Astrocyte of the hippocampus (primary cell): ENCODE data around the gene MAP3K5.

ENCODE experiments used
- DNase-seq: peaks from one replicate; pipeline ENCODE4 v3.0.0; 2011; ENCODE audit warnings: low read depth, low spot score

Gene MAP3K5

DNA sequence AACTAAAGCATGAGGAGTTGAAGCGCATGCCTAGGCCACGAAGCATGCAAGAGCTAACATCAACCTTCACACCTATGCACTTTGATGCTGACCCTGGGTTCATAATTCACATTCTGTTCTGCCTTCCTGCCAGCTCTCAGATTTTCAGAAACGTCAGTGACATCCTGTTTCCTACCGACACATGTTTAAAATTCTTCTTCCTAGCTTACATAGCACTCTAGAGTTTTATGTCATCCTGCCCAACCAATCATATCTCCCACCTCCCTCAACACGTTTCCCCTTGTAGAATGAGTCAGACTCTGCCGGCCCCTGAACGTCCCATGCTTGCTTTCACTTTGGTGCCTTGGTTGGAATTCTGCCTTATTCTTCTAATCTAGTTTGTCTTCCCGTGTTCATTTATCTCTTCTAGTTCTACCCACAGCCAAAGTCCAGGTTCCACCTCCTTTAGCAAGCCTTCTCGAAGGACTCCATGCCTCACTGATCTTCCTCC, 144.9 kb downstream of the MAP3K5 start:
- peak; percentile 86 for DNase-seq

DNA sequence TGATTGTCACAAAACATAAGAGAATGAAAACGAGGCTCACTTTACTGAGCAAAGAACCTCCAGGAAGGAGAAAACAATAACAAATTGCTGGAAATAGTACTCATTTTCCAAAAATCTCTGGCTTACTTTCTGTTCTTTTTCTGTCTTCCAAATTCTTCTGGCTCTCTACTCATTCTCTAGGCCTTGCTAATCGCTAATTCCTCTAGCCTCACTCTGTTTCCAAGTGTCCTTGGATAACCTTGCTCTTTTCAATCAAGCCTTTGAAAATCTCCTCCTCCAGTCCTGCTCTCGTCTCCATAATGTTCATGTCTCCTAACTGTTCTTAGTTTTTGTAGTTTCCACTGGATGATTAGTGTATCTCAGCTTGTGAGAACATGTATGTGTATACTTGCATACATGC, 145.9 kb downstream of the MAP3K5 start:
- DNase-seq: peak; percentile 46

DNA sequence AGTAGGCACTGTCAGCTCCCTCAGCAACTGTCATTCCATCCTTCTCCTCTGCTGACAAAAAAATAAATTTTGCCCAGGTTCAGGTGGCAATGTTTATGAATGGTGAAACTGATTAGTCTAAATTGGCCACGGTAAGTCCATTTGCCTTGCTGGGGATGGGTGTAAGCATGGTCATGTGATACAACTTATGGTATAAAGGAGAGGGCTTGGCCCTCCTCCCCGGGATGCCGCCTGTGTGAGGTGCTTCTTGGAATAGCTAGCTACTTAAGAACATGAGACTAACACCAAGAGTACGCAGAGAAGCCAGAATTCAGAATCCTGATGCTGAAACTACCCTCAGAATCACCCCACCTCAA, 147.7 kb downstream of the MAP3K5 start:
- DNase-seq: no peak

DNA sequence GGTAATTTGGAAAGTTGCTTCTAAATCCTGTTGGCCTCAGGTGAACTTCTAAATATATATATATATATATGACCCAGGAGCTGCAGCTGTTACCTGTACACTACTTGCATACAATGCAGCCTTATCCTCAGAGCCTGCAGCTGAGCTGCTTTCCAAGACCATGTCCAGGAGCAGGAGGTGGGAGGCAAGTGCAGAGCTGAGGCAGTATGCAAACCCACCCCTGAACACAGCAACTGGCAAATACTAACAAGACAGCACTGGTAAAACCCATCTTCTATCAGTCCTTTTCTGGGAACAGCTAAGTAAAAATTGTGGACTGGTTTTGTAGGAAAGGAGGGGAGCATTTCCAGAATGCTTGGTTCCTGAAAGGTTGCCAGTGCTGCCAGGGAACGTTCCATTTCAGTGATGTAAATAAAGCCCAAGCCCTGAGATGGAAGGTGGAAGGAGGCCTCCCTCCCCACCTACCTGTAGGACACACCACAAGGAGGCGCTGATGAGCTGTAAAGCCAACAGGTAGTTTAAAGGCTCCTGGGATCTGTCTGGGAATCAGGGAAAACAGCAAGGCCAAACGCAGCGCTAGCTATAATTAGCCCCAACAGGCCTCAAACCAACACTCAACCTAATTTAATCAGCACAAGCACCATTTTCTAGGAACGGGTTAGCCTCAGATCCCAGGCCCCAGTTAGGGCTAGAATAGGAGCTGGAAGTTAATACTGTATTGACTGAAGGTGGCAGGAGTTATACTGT, 148.3 kb downstream of the MAP3K5 start:
- peak; percentile 97 for DNase-seq

DNA sequence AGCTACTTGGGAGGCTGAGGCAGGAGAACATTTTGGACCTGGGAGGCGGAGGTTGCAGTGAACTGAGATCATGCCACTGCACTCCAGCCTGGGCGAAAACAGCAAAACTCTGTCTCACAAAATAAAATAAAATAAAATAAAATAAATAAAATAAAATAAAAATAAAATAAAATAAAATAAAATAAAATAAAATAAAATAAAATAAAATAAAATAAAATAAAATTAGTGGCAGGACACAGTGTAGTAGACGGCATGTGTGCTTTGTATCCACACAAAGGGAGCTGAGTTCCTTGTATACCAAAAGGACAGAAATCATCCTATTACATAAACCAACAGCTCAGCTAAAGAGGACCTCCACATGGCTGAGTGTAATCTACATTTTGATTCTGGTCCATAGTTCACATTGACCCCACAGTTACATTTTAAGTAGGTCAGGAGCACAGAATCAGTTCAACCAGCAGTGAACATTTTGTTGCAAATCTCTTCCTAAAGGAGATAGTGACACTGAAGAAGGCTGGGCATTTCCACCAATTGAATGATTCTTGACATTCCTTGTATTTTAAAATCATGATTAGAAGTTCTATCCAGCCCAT, 150.3 kb downstream of the MAP3K5 start:
- DNase-seq: no peak

DNA sequence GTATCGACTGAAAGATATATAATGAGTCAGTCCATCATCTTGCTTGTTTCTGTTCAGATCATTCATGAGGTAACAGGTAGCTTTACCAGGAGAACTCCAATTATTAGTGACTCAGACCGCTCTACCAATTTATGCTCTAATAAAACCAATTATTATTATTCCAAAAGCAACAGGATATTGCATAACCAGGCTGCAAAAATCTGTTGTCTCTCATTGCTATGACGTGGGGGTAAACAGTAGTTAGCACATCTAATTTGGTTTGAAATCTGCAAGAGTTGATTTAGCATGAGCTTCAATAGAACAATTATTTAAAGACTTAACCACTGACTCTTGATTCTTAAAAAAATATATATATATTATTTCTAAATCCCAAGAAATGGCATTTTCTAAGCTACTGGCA, 151.1 kb downstream of the MAP3K5 start:
- DNase-seq: no peak

DNA sequence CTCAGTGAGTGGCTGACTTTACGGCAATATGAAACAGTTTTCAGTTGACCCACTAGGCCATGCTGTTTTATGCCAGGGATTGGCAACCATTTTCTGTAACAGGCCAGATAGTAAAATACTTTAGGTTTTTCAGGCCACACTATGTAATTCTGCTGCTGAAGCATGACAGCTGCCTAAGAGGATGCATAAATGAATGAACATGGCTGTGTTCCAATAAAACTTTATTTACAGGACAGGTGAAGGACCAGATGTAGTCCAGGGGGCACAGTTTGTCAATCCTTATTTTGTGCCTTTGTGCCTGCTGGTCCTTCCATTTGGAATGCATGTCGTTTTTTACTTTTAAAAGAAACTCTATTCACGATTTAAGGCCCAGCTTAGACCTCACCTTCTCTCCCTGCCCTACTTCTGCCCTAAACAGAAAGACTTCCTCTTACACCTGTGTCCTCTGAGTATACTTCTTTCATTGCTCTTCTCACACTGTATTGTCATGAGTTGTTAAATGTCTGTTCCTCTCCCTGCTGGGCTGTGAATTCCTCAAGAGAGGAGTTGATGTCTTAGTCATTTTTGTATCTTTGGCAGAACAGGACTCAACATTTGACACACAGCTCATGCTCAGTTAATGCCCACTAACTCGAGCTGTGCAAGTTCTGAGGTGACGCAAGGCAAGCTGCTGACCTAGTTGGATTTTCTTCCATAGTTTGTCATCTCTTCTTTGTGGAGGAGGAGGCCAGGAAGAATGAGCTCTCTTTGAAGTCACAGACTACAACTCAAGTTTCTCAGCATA, 152.0 kb downstream of the MAP3K5 start:
- no peak for DNase-seq

DNA sequence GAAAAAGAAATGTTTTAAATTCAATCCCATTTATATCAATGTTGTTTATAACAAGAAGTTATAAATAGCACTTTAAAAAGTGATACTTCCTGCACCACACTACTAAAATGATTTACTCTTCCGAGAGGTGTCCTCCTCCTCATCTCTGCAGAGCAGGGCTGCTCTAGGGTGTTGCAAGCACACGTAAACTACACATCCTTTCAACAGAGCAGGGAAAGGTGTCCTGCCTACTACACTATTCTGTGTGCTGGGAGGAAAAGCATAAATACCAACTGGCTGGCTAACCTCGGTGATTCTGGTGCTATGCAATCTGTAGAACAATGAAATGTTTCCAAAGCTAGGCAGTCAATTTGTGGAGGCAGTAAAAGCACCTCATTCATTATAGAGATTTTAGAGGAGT, 152.6 kb downstream of the MAP3K5 start:
- no peak for DNase-seq

DNA sequence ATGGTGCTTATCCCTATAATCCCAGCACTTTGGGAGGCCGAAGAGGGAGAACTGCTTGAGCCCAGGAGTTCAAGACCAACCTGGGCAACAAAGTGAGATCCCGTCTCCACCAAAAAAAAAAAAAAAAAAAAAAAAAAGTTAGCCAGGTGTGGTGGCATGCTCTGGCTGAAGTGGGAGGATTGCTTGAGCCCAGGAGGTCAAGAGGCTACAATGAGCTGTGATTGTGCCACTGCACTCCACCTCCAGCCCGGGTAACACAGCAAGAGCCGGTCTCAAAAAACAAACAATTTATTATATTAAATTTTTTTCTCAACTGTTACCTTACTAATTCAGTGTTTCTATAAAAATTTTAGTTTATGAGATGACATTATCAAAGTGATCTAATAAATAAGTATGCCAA, 156.7 kb downstream of the MAP3K5 start:
- DNase-seq: no peak

DNA sequence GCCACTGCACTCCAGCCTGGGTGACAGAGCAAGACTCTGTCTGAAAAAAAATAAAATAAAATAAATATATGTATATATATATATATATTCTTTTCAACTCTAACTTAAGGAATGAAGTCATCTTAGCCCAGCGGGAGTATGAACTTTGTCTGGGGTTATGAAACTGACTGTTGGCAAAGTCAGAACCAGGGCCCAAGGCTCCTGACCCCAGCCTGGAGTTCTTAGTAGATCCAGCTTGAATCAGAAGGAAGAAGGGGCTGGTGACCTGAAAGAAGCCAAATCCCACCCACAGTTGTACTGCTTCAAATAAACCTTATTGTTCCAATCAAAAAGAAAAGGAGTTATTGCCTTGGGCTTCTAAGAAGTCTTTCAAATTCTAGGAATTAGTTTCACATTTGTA, 158.9 kb downstream of the MAP3K5 start:
- no peak for DNase-seq

DNA sequence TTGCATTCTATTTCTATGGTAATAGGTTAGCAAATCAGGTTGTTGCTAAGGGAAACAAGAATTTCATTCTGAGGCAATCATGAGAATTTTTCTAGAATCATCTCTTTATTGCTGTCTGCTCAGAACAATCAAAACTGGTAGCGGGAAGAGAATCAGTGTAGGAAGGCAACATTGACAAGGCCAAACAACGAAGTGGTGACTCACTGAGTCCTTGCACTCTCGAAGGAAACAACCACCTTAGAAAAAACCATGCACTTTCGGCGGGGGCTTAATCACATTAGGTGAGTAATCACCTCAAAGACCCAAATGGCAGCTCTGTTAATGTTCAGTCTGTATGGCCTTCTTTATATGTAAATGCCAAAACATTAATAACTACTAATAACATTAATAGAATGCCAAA, 163.3 kb downstream of the MAP3K5 start:
- peak; percentile 72 for DNase-seq

DNA sequence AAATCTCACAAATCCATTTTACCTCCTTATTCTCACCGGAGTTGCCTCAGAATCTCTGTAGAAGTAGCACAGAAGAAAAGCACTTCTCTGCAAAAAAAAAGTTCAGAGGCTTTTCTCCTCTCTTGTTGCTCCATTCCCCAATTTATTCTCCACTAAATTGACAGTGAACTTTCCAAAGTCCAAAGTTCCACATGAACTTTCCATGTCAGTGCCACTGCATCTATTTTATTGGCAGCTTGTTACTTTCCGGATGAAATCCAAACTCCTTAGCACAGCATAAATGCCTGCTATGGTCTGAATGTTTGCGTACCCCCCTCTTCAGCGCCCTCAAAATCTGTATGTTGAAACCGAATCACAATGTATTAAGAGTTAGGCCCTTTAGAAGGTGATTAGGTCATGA, 165.1 kb downstream of the MAP3K5 start:
- no peak for DNase-seq

DNA sequence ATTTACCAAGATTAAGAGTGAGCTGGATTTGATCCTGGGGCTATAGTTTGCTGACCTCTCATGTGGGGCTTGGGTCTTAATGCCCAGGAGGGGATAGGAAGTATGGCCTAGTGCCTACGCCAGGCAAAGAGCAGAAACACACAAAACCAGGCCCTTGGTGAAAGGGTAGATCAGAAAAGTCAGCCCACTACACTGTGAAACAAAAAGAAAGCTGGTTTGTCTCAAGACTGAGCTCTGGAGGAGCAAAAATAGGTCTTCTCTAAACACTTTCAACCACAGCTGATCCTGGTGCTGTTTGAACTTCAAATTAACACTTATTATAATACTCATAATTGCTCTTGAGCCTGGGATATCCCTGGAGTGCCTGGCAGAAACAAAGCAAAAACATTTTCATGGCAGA, 167.0 kb downstream of the MAP3K5 start:
- no peak for DNase-seq

DNA sequence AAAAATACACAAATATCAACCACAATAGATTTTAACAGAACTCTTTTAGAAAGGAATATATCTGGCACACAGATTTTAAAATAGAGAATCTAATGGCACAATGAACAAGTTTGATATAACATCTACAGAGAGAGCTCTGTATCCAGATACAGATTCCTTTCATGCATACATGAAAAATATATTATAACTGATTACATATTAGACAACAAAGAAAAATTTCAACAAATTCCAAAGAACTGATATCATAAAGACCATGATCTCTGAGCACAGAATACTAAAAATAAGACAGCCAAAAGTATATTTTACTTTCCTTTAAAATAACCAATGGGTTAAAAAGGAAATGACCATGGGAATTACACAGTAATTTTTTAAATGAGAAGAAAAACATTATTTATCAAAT, 167.9 kb downstream of the MAP3K5 start:
- no peak for DNase-seq

DNA sequence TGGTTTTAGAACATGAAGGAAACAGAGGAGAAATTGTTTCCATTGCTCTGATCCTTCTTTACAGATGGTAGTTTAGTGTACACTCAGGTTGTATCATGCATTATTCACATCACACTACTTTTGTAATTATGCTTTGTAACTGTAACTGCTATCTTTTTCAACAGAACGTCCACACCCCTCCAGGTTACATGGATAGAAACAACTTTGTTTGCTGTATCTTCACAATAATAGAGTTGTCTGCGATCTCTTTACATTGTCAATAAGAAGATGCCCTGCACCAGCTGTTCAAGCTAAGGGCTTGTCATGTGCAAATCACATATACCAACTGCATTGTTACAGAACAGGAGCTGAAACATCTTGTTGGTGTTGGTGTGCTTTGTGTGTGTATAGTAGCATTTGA, 174.2 kb downstream of the MAP3K5 start:
- no peak for DNase-seq

DNA sequence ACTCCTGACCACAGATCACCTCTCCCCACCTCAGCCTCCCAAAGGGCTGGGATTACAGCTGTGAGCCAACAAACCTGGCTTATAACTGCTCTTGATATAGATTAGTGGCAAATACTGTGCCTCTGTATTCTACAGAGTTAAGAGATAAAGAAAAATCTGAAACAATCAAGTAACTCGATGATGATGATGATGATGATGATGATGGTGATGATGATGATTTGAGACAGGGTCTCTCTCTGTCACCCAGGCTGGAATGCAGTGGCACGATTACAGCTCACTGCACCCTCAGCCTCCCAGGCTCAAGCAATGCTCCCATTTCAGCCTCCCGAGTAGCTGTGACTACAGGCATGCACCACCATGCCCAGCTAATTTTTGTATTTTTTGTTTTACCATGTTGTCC, 175.8 kb downstream of the MAP3K5 start:
- no peak for DNase-seq

DNA sequence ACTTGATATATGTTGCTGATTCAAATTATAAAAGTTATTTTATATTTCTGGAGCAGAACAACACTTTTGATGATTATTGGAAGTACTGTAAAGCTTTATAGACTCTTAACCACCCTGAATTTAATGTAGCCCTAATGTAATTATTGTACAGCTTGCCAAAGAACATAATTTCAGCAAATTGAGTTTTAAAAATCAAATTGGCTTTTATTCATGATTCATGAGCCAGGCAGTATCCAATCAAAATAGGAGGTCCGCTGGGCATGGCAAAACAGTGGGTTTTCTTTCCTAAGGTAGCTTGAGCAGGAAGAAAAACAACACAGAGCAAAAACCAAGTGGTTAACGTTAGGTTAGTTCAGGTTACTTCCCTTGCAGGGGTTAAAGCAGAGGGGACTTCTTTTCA, 177.3 kb downstream of the MAP3K5 start:
- no peak for DNase-seq

DNA sequence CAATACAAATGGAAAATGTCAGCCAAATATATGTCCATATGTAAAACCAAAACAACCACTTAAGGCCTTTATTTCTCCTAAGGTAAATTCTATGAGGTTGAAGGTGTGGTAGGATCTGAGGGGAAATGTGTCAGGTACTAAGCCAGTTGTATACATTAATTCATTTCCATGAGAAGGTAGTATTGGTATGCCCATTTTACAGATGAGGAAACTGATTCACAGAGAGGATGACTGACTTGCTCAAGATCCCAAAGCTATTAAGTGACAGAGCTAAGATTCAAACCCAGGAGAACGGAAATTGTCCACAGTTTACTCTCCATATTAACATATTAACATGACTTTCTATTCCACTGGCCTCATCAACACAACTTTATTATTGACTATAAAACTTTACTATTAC, 177.9 kb downstream of the MAP3K5 start:
- no peak for DNase-seq

DNA sequence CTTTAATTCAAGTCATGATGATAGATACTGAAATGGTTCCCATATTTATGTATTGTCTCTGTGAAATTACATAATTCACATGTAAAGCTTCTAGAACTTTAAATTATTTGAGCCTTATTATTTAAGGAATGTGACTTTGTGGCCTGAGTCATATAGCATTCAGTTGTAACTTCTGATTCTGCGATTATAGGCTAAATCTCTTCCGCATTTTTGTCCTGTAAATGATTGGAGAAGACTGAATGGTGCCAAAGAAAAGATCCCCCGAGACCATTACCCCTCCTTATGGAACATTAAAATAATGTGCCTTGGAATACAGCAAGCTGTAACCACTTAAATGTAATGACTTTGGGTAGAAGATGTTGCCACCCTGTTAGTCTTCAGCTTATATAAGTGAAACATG, 178.8 kb downstream of the MAP3K5 start:
- peak; percentile 38 for DNase-seq

DNA sequence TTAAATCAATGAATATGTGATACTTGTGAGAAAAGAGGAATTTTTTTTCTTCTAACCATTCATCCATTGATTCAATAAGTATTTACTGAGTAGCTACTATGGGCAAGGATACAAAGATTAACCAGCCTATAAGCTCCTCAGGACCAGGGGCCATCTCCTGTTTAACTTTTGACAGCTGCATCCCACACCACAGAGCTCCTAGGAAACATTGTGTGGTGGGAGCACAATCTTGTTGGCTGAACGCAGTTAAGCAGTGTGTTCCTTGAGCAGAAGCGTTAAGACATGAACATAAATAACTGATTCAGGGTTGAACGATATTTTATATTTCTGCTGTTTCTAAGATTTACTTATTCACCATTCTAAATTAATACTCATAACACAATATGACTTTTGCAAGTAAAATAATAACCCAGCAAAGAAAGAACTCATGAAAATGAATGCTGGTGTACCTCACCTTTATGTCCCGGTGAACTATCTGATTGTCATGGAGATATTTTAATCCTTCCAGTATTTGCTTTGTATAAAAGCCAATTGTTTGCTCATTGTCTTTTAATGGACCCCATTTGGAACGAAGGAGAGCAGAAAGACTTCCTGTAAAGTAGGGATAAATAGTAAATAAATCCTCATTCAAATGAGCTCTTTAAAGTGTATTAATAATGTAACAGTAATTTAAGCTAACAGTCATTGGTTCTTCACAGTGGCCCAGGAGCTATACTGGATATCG, 179.4 kb downstream of the MAP3K5 start:
- no peak for DNase-seq

DNA sequence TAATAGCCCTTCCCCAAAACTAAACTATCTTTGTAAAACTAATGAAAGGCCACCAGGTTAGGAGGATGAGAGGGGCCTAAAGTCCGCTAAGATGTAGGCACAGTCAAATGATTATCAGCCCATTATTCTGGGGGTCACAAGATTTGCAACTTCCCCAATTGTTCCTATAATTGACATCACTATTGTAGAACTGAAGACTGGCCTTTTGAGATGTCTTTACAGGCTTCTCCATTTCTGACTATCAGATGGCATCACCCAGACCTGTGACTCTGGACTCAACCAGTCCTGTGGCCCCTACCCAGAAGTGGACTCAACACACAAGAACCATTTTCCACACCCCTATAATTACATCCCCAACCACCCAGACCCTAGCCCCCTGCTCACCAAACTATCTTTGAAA, 180.5 kb downstream of the MAP3K5 start:
- DNase-seq: no peak

DNA sequence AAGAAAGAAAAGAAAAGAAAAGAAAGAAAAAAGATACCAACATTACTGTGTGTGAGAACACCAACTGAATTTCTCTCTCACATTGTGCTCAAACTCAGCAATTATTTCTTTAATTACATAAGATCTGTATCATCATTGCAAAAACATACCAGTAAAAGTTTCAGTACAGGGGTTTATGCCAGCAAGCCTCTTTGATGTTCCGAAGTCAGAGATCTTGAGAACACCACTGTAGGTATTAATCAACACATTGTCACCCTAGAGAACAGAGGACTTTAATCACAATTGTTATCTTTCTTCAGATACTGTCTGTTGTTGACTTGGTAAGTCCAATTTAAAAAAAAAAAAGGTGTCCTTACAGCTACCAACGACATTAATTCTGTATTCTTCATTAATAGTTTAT, 181.1 kb downstream of the MAP3K5 start:
- DNase-seq: no peak
